Parathyroid adenoma (tissue), 2 donors: ENCODE results near the gene SPEG.

Source experiments
- H2AFZ ChIP-seq: fragments of 300-600 bp; sonication (generic); one replicate; pipeline ENCODE4 v1.7.0; 2017; ENCODE audit warnings: antibody characterized with exemption, mild to moderate bottlenecking
- H3K27ac ChIP-seq: fragments of 300-600 bp; sonication (generic); one replicate; pipeline ENCODE4 v1.7.0; 2017
- H3K27me3 ChIP-seq: fragments of 300-600 bp; sonication (generic); one replicate; pipeline ENCODE4 v1.7.0; 2017; ENCODE audit warnings: low read length; ENCODE audit not compliant: control insufficient read depth, insufficient read depth
- H3K36me3 ChIP-seq: fragments of 300-600 bp; sonication (generic); one replicate; pipeline ENCODE4 v1.7.0; 2017; ENCODE audit warnings: low read length; ENCODE audit not compliant: control insufficient read depth, insufficient read depth
- H3K4me1 ChIP-seq: fragments of 300-600 bp; sonication (generic); one replicate; pipeline ENCODE4 v1.7.0; 2017; ENCODE audit warnings: control low read depth
- H3K4me2 ChIP-seq: fragments of 300-600 bp; sonication (generic); one replicate; pipeline ENCODE4 v1.7.0; 2017; ENCODE audit warnings: low read length
- H3K4me3 ChIP-seq: fragments of 300-600 bp; sonication (generic); one replicate; pipeline ENCODE4 v1.7.0; 2017; ENCODE audit warnings: low read depth, low read length
- H3K79me2 ChIP-seq: fragments of 300-600 bp; sonication (generic); one replicate; pipeline ENCODE4 v1.7.0; 2017; ENCODE audit warnings: control low read depth
- H3K9ac ChIP-seq: fragments of 300-600 bp; sonication (generic); one replicate; pipeline ENCODE4 v1.7.0; 2017; ENCODE audit warnings: mild to moderate bottlenecking
- H3K9me3 ChIP-seq: fragments of 300-600 bp; sonication (generic); one replicate; pipeline ENCODE4 v1.7.0; 2017; ENCODE audit warnings: low read length; ENCODE audit not compliant: control insufficient read depth
- TF ChIP-seq, protein P1 (sequence below): fragments of 300-600 bp; sonication (generic); IDR thresholded peaks from one replicate; pipeline ENCODE4 v1.7.0; 2017; ENCODE audit warnings: antibody characterized with exemption, mild to moderate bottlenecking
- donor health status: primary hyperparathyroidism.

The SPEG gene

DNA sequence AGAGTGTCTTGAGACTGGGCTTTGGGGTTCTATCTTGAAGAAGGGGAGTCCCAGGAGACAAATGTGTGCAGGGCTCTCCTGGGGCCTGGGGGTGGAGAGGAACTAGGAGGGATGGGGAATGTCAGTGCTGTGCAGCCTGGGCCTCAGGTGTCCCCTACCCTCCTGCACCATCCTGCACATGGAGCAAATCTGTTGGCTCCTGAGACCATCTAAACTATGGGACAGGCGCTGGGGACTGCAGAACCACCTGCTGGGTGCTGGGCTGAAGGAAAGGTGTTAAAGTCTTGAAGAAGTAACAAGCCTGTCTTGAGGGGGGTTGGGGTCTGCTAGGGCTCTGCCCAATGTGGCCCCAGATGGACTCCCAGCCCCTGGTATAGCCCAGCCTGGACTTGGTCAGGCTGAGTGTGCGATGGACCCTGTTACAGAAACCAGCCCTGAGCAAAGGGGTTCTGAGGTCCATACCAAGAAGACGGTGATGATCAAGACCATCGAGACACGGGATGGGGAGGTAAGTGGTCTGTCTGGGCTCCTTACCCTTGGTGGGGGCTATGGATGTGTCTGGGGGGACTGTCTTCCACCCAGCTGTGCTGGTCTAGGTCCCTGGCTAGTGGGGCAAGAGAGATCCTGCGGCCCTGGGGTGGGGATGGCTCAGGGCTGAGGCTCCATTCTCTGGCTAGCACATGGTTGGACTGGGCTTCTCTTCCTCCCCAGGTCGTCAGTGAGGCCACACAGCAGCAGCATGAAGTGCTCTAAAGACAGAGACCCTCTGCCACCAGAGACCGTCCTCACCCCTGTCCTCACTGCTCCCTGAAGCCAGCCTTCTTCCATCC lies 9.2 kb upstream of the SPEG start:
- Histone ChIP-seq H3K4me3 (no peak overlapping the region), H3K27ac (no peak overlapping the region), H3K36me3 (no peaks in the 10 kb centered on the region), H3K9ac (no peak overlapping the region), H2AFZ (no peak overlapping the region), H3K4me2 (no peak overlapping the region), H3K79me2 (no peaks in the 10 kb centered on the region), H3K4me1 (peaks cover under 1% of the 10 kb centered on the region), H3K27me3 (no peaks in the 10 kb centered on the region), H3K9me3 (no peaks in the 10 kb centered on the region)
- TF ChIP-seq, protein P1, sequence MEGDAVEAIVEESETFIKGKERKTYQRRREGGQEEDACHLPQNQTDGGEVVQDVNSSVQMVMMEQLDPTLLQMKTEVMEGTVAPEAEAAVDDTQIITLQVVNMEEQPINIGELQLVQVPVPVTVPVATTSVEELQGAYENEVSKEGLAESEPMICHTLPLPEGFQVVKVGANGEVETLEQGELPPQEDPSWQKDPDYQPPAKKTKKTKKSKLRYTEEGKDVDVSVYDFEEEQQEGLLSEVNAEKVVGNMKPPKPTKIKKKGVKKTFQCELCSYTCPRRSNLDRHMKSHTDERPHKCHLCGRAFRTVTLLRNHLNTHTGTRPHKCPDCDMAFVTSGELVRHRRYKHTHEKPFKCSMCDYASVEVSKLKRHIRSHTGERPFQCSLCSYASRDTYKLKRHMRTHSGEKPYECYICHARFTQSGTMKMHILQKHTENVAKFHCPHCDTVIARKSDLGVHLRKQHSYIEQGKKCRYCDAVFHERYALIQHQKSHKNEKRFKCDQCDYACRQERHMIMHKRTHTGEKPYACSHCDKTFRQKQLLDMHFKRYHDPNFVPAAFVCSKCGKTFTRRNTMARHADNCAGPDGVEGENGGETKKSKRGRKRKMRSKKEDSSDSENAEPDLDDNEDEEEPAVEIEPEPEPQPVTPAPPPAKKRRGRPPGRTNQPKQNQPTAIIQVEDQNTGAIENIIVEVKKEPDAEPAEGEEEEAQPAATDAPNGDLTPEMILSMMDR = no peak

DNA sequence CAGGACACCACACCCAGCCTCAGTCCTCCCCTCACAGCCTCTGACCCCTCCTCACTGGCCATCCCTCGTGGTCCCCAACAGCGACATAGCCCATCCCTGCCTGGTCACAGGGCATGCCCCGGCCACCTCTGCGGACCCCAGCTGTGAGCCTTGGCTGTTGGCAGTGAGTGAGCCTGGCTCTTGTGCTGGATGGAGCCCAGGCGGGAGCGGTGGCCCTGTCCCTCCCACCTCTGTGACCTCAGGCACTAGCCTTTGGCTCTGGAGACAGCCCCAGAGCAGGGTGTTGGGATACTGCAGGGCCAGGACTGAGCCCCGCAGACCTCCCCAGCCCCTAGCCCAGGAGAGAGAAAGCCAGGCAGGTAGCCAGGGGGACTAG lies 8.6 kb upstream of the SPEG start:
- H3K4me1 ChIP-seq = peaks cover 3% of the 10 kb centered on the region
- H3K9me3 ChIP-seq = no peaks in the 10 kb centered on the region
- no peak overlapping the region for H3K27ac ChIP-seq
- H2AFZ ChIP-seq = no peak overlapping the region
- no peaks in the 10 kb centered on the region for H3K79me2 ChIP-seq
- TF ChIP-seq, protein P1 = no peak
- H3K27me3 ChIP-seq = no peaks in the 10 kb centered on the region
- no peak overlapping the region for H3K9ac ChIP-seq
- no peak overlapping the region for H3K4me3 ChIP-seq
- H3K36me3 ChIP-seq = no peaks in the 10 kb centered on the region
- H3K4me2 ChIP-seq = no peak overlapping the region

DNA sequence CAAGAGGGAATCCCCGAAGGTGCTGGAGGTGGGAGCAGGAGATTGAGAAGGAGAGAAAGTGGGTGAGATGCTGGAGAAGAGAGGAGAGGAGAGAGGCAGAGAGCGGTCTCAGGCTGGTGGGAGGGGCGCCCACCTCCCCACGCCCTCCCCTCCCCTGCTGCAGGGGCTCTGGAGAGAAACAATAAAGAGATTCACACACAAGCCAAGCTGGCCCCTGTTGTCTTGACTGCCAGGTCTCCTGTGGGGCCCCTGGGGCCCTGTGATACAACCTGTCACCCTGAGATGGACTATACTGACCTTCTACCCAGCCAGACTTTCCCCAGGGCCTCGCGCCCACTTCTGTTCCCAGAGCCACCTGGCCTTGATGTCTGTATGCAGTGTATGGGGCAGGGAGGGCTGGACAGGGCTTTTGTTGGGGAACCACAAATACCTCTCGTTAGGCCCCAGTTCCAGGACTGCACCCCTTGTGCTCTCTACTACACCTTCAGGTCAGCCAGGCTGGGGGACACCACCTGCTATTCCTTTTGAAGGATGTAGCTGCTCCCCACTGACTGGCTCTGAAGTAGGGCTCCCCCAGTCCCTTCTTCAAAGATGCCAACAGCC lies 8.0 kb upstream of the SPEG start:
- Histone ChIP-seq H2AFZ (no peak overlapping the region), H3K4me2 (no peak overlapping the region), H3K36me3 (no peaks in the 10 kb centered on the region), H3K9me3 (no peaks in the 10 kb centered on the region), H3K9ac (no peak overlapping the region), H3K27me3 (no peaks in the 10 kb centered on the region), H3K4me1 (peaks cover 3% of the 10 kb centered on the region), H3K4me3 (no peak overlapping the region), H3K79me2 (no peaks in the 10 kb centered on the region), H3K27ac (no peak overlapping the region)
- TF ChIP-seq, protein P1 = no peak

DNA sequence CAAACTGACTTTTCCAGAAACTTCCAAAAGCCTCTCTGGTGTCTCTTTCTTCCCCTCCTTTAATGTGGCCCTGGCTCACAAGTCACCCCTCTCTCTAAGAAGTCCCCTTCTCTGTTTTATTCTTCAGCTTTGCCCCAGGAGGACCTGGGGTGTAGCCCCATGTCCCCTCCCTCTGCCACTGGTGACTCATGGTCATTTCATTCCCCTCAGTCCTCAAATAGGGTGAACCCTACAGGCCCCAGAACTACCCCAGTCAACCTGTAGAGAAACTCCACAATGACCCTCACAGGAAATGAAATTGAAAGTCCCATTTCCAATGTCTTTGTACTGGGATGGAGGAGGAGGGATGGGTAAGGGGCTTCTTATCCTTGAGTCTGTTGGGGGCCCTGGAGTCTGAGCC lies 6.2 kb upstream of the SPEG start:
- TF ChIP-seq, protein P1 = no peak
- H3K4me3 ChIP-seq = no peak overlapping the region
- no peak overlapping the region for H3K27ac ChIP-seq
- no peak overlapping the region for H2AFZ ChIP-seq
- H3K27me3 ChIP-seq = no peaks in the 10 kb centered on the region
- peaks cover 3% of the 10 kb centered on the region for H3K4me1 ChIP-seq
- no peaks in the 10 kb centered on the region for H3K9me3 ChIP-seq
- H3K79me2 ChIP-seq = no peaks in the 10 kb centered on the region
- no peaks in the 10 kb centered on the region for H3K36me3 ChIP-seq
- H3K4me2 ChIP-seq = no peak overlapping the region
- no peak overlapping the region for H3K9ac ChIP-seq
